ENCODE results near the gene TMPRSS11E.
"Not testable (repeated sequence)": the region's sequence is repeated elsewhere in the genome, so short reads cannot be mapped to it uniquely, and the experiment has no call there.

TMPRSS11E gene

GRCh38 chr4:68407868-68408190 is 39.4 kb upstream of the TMPRSS11E start:
- no peak overlapping the region for H3K27ac Mint-ChIP-seq
- no peaks in the 10 kb centered on the region for H3K9me3 Mint-ChIP-seq
- no peaks in the 10 kb centered on the region for H3K36me3 Mint-ChIP-seq (ENCODE audit: low read depth)
- H3K4me3 Mint-ChIP-seq = no peak overlapping the region
- no peak for DNase-seq
- peaks cover 4% of the 10 kb centered on the region for H3K27me3 Mint-ChIP-seq (ENCODE audit: low read depth, poor library complexity)
- TF ChIP-seq CTCF (IDR thresholded peaks at IDR 0.05) = no peak
- H3K4me1 Mint-ChIP-seq = peaks cover 28% of the 10 kb centered on the region

GRCh38 chr4:68410149-68410548 is 37.1 kb upstream of the TMPRSS11E start:
- Mint-ChIP-seq H3K36me3 (ENCODE audit: low read depth) (no peaks in the 10 kb centered on the region), H3K9me3 (no peaks in the 10 kb centered on the region), H3K4me1 (peaks cover 28% of the 10 kb centered on the region), H3K27ac (no peak overlapping the region), H3K4me3 (no peak overlapping the region), H3K27me3 (ENCODE audit: low read depth, poor library complexity) (peaks cover 4% of the 10 kb centered on the region)
- DNase-seq = no peak
- TF ChIP-seq CTCF (IDR thresholded peaks at IDR 0.05) = no peak

GRCh38 chr4:68410643-68411042 is 36.6 kb upstream of the TMPRSS11E start:
- Mint-ChIP-seq H3K4me3 (no peak overlapping the region), H3K4me1 (peaks cover 28% of the 10 kb centered on the region), H3K27me3 (ENCODE audit: low read depth, poor library complexity) (peaks cover 3% of the 10 kb centered on the region), H3K36me3 (ENCODE audit: low read depth) (no peaks in the 10 kb centered on the region), H3K9me3 (no peaks in the 10 kb centered on the region), H3K27ac (no peak overlapping the region)
- no peak for TF ChIP-seq CTCF (IDR thresholded peaks at IDR 0.05)
- DNase-seq = no peak

- not testable (repeated sequence) for H3K9me3 Mint-ChIP-seq; H3K36me3 Mint-ChIP-seq (ENCODE audit: low read depth); H3K4me3 Mint-ChIP-seq; H3K27me3 Mint-ChIP-seq (ENCODE audit: low read depth, poor library complexity); DNase-seq; H3K27ac Mint-ChIP-seq
- H3K4me1 Mint-ChIP-seq = peaks cover 16% of the 10 kb centered on the region
Observed at GRCh38 chr4:68412031-68412430, 35.2 kb upstream of the TMPRSS11E start.

GRCh38 chr4:68416591-68416990 is 30.7 kb upstream of the TMPRSS11E start:
- H3K27me3 Mint-ChIP-seq (ENCODE audit: low read depth, poor library complexity) = no peaks in the 10 kb centered on the region
- DNase-seq = no peak
- TF ChIP-seq CTCF (IDR thresholded peaks at IDR 0.05) = no peak
- H3K4me1 Mint-ChIP-seq = no peaks in the 10 kb centered on the region
- no peaks in the 10 kb centered on the region for H3K36me3 Mint-ChIP-seq (ENCODE audit: low read depth)
- H3K27ac Mint-ChIP-seq = no peak overlapping the region
- H3K4me3 Mint-ChIP-seq = no peak overlapping the region
- H3K9me3 Mint-ChIP-seq = peaks cover 24% of the 10 kb centered on the region

GRCh38 chr4:68426516-68426915 is 20.7 kb upstream of the TMPRSS11E start:
- no peaks in the 10 kb centered on the region for H3K4me1 Mint-ChIP-seq
- no peaks in the 10 kb centered on the region for H3K27me3 Mint-ChIP-seq (ENCODE audit: low read depth, poor library complexity)
- no peak for DNase-seq
- H3K9me3 Mint-ChIP-seq = peaks cover 25% of the 10 kb centered on the region
- no peak overlapping the region for H3K4me3 Mint-ChIP-seq
- H3K27ac Mint-ChIP-seq = no peak overlapping the region
- no peaks in the 10 kb centered on the region for H3K36me3 Mint-ChIP-seq (ENCODE audit: low read depth)
- no peak for TF ChIP-seq CTCF (IDR thresholded peaks at IDR 0.05)

GRCh38 chr4:68430337-68430736 is 16.9 kb upstream of the TMPRSS11E start:
- Mint-ChIP-seq H3K27me3 (ENCODE audit: low read depth, poor library complexity) (no peaks in the 10 kb centered on the region), H3K4me1 (no peaks in the 10 kb centered on the region), H3K27ac (no peak overlapping the region), H3K4me3 (no peak overlapping the region), H3K36me3 (ENCODE audit: low read depth) (no peaks in the 10 kb centered on the region), H3K9me3 (no peaks in the 10 kb centered on the region)
- no peak for DNase-seq
- TF ChIP-seq CTCF (IDR thresholded peaks at IDR 0.05) = no peak
